Liver (tissue), 3 donors: ENCODE data around the gene CDX1.

Experiments
- ATF3 ChIP-seq: IDR thresholded peaks from 2 replicates; pipeline ENCODE4 v1.6.1; 2016; ENCODE audit warnings: antibody characterized with exemption
- CTCF ChIP-seq: fragments of 150-350 bp; IDR thresholded peaks from 2 replicates; pipeline ENCODE4 v1.5.1; 2017; ENCODE audit warnings: improper control_type of control experiment, low read depth, low read length; ENCODE audit not compliant: missing input control
- EGR1 ChIP-seq, 2 donors: IDR thresholded peaks; 2 replicates each; pipeline ENCODE4 v1.6.1; 2016 to 2018; ENCODE audit warnings: antibody characterized with exemption in 2 of 2, low read depth in 2 of 2
- GABPA ChIP-seq, 2 donors: IDR thresholded peaks in 1 of 2; conservative IDR thresholded peaks in 1 of 2; 2 replicates each; pipeline ENCODE4 v1.6.1; 2016; ENCODE audit warnings: antibody characterized with exemption in 2 of 2, mild to moderate bottlenecking in 1 of 2, moderate library complexity in 1 of 2
- JUND ChIP-seq, 2 donors: IDR thresholded peaks; 2 replicates each; pipeline ENCODE4 v1.6.1; 2016; ENCODE audit warnings: antibody characterized with exemption in 2 of 2
- MAX ChIP-seq: IDR thresholded peaks from 2 replicates; pipeline ENCODE4 v1.6.1; 2016; ENCODE audit warnings: antibody characterized with exemption
- NR2F2 ChIP-seq: IDR thresholded peaks from 2 replicates; pipeline ENCODE4 v1.6.1; 2016; ENCODE audit warnings: antibody characterized with exemption
- RAD21 ChIP-seq, 2 donors: IDR thresholded peaks; 2 replicates each; pipeline ENCODE4 v1.6.1; 2016; ENCODE audit warnings: antibody characterized with exemption in 2 of 2, mild to moderate bottlenecking in 2 of 2
- REST ChIP-seq: IDR thresholded peaks from 2 replicates; pipeline ENCODE4 v1.6.1; 2016; ENCODE audit warnings: antibody characterized with exemption, mild to moderate bottlenecking
- SP1 ChIP-seq: IDR thresholded peaks from 2 replicates; pipeline ENCODE4 v1.6.1; 2018; ENCODE audit warnings: antibody characterized with exemption, mild to moderate bottlenecking
- TAF1 ChIP-seq: conservative IDR thresholded peaks from 2 replicates; pipeline ENCODE4 v1.6.1; 2016; ENCODE audit warnings: antibody characterized with exemption, mild to moderate bottlenecking
- YY1 ChIP-seq: IDR thresholded peaks from 2 replicates; pipeline ENCODE4 v1.6.1; 2016; ENCODE audit warnings: antibody characterized with exemption, mild to moderate bottlenecking
- ZBTB33 ChIP-seq: IDR thresholded peaks from 2 replicates; pipeline ENCODE4 v1.6.1; 2016; ENCODE audit warnings: antibody characterized with exemption
- donor health status: healthy.
- donor health status: healthy.

- TF ChIP-seq CTCF (no peak), JUND (IDR thresholded peaks at IDR 0.05) (no peak), EGR1 (IDR thresholded peaks at IDR 0.05; ENCODE audit: low read depth in 2 of 2) (no peak), YY1 (no peak), REST (no peak), TAF1 (no peak), ATF3 (no peak), SP1 (no peak), ZBTB33 (no peak), GABPA (IDR thresholded peaks at IDR 0.05 in 1 of 2, conservative IDR thresholded peaks at IDR 0.05 in 1 of 2) (no peak), RAD21 (IDR thresholded peaks at IDR 0.05) (no peak), MAX (no peak), NR2F2 (no peak)
Observed at GRCh38 chr5:150130493-150130922, 36.1 kb upstream of the CDX1 start.
